A204.1 (cell line): ENCODE data around the gene HILPDA.

ENCODE experiments used
- FAIRE-seq: peaks from 2 replicates; lab custom pipeline; 2012; peaks lifted over from hg19 to GRCh38; lab: Jason Lieb, UNC

HILPDA gene, protein sequence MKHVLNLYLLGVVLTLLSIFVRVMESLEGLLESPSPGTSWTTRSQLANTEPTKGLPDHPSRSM

DNA sequence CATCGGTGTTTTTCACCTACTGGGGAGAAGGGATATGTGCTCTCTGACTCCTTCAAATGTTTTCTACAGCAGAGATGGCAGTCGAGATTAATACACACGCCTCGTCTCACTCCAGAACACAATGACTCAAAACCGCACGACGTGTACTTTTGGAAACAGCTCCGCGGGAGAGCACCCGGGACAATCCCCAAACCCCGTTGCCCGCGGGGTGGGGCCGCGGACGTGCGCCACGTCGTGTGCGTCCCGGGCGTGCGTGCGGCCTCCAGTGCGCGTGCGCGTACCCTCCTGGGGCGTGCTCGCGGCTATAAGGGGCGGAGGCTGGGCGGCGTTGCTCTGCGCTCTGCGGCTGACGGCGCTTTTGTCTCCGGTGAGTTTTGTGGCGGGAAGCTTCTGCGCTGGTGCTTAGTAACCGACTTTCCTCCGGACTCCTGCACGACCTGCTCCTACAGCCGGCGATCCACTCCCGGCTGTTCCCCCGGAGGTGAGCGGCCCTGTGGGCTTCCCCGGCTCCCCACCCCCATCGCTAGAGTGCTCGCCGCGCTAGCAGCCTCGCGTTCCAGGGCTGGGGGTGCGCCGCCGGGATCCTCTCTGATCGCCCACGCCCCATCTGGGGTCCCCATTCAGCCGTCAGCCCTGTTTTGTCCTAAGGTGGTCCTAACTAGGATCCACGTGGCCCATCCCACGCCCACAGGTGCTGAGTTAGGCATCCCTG is at the start of gene HILPDA:
Gene HILPDA, plus strand, starts transcription at position 336 of the 712 bp plus-strand sequence. CDS start 1,391 bp downstream, outside the sequence.
- FAIRE-seq = no peak

DNA sequence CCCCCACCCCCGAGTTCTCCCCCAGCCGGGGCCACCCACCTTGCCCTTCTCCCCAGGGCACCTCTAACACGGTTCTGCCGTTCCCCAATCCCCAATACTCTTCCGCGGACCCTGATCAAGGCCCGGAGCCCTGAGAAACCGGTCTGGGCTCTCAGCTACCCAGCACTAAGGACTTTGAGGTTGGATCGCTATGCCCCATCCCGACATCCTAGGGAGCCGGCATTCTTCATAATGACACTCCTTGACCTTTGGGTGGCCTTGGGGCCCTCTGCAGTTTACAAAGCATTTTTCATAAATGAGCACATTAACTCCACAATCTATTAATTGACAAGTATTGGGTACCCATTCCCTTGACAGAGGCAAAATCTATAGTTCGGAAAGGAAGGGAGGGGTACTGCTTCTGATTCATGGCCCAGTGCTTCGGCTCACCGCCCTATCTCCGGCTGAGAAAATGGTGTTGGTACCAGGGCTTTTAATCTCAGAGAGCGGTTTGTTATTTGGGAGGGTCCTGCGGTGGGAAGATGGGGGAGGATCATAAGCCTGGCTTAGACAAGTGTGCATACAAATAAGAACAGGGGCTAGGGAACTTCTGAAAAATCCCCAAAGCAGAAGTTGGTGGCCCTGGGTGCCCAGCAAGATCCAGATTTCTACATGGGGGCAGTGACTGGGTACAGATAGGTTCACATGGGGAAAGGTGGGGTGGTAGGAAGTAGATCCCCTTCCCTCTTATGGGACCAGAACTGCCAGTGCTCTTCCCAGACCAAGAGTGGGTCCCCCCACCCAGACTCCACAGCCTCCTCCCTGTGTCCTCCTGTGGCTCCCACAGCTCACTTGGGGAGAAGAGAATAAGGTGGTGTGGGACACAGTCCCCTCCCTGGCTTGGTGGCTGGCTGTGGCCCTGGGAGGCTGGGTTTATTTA is 49.1 kb upstream of the HILPDA start:
- FAIRE-seq = no peak

DNA sequence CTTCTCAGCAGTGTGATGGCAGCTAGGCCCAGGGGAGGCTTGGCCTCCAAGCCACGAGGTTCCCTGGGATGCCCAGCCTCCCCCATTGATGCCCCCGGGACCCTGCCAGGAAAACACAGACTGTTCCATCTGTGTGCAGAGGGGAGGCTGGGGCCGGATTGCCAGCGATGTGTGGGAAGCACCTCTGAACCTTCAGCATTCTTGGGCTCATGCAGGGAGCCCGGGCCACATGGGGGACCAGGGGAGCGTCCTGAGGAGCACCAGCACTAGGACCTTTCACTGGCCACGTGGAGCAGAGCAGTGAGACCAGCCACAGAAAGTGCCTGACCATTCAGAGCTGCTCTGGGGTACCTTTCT is 48.5 kb upstream of the HILPDA start:
- no peak for FAIRE-seq

DNA sequence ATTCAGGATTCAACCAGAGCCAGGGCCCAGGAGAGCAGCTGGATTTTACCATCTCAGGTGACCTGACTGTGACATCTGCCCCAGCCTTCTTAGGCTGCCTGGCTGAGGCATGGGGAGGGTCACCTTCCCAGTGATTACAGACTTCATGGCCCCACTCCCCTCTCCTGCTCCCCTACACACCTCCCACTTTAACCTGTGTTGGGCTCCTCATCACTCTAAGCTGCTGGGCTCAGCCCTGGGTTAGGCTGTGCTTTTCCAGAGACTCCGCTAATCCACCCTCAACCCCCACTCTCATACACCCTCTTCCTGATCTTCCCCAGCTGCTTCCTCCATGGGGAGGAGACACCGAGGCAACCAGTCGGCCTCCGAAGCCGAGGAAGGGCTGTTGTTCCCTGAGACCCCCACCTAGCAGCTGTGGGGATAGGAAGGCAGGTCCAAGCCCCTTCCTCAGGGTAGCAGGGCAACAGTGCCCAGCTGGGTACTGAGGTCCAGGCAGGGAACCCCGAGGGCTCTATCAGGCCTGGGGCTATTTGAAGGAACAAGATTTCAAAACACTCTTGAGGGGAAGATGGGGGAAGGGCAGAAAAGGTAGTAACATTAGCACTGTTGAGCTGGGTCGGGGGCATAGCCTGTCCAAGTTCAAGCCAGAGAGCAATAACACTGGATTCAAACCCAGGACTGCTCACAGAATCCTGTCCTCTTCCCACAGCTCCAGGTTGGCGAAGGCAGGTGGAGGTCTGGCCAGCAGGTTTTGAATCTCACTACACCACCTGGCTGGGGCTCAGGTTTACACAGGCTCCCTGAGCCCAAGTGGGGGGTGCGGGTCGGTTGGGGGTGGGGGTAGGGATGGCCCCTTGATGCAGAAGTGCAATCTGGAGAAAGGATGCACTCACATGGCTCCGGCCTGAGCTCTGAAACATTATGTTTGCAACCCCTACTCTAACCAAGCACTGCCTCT is 47.6 kb upstream of the HILPDA start:
- no peak for FAIRE-seq

DNA sequence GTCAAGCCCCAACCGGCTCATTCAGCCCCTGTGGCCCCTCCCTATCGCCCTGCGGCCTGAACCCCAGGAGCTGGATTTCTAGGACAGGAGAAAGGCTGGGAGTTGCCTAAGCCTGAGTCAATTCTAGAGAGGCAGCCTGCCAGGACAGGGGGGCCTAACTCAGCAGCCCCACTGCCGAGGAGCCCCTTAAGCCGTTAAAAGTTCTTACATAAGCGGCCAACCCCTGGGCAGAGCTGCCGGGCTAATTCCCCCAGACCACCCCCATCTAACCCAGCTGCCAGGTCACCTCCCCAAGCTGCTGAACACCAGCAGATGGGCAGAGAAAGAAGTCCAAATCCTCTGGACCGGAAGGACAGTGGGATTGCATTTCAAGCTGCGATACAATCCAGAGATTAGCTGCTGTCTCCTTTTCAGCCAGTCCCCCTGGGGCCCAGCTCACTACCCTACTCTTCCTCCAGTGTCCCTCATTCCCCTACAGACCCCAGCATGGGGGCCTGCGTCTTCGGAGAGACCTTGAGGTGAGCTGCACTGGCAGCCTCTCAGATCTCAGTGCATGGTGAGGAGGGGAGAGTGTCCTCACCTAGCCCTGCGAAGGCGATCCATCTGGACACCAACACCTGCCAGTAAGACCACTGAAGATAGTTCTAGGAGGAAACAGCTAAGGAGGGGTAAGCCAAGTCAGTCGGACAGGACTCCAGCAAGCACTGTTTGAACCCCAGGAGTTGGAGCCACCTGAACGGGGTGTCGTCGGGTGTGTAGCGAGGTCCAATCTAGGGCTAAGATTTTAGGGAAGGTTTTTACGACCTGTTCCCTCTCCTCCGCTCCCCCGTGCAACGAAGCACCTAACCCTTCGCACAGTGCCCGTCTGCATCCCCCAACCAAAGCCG is 46.7 kb upstream of the HILPDA start:
- no peak for FAIRE-seq

DNA sequence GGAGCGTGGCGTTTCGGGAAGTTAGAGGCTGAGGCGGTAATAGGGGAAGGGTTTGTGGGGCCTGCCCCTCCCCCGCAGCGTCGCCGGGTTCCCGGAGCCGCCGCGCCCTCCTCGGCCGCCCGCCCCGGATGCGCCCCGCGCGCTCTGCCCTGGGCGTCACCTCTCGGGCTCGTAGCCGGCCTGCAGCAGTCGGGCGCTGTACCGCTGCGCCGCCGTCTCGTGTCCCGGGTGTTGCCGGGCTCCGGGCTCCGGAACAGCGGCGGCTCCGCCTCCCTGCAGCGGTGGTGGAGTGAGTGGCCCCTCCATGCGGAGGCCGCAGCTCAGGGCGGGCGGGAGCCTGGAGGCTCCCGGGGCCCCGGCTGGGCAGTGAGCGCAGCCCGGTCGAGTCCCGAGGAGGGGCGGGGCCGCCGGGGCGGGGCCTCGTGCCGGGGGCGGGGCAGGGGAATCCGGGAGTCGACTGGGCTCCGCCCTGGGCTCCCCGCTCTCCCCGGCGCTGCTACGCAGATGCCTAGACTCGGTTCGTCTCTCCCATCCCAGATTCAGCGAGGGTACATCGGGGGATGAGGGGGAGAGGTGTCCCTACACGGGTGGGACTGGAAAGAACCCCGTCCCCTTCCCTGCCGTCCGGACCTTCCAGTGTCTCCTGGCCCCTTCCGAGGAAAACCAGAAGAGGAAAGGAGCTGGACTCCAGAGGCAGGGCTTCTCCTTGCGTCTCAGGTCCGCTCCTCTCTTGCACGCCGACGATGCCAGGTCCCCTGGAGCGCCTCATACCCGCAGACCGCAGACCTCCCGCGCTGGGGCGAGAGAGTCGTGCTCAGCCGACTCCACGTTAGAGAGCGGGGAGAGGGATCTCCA is 45.9 kb upstream of the HILPDA start, which contains the start of gene IMPDH1:
Gene IMPDH1, minus strand, starts transcription at position 387 of the 855 bp plus-strand sequence. Its CDS starts 81 bp downstream, at position 306.
- no peak for FAIRE-seq

DNA sequence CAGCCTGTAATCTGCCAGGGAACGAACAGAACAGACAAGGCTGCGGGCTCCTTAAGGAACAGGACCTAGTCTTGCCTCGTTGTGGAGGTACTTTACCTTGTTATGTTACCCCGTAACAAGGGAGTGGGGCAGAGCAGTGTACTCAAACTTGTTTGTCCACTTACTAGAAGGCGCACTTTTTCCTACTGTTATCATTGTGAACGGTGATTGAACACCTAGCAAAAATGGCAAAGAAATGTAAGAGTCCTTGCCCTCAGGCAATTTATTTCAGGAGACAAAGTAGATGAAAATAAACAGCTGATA is 45.3 kb upstream of the HILPDA start:
- FAIRE-seq = no peak

DNA sequence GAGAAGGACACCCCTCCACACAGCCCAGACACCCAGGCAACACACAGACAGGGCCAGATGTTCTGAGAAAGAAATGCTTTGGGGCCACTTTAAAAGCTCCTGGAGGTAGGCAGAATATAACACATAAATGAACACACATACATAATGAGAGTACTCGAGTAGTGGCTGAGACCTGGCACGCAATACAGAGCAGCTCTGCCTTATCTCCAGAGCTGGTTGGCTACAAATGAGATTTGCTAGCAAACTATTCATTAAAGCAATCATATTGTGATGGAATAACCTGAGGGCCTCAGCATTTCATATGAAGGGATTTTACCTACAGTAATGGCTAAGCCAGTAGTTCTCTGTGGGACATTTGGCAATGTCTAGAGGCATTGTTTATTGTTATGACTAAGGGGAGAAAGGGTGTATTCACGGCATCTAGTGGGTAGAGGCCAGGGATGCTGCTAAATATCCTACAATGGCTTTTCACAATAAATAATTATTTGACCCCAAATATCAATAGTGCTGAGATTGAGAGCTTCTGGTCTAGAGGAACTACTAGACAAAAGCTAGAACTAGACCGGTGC is 40.4 kb upstream of the HILPDA start:
- no peak for FAIRE-seq

DNA sequence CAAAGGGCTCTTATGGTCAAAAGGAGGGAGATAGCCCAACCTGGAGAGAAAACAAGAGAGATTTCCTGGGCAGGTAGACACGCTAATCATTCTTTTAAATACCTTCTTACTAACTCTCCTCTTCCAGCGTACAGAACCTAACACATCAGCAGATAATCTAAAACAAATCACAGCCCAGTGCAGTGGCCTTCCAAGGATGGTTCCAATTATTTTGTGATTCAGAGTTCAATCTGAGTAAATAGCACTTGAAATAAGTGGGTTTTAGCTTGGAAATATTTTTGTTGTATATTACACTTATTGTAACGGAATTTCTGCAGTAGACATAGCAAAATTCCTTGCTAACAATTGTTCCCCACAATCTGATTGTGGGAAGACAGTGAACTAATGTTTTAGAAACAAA is 38.6 kb upstream of the HILPDA start:
- FAIRE-seq = no peak

DNA sequence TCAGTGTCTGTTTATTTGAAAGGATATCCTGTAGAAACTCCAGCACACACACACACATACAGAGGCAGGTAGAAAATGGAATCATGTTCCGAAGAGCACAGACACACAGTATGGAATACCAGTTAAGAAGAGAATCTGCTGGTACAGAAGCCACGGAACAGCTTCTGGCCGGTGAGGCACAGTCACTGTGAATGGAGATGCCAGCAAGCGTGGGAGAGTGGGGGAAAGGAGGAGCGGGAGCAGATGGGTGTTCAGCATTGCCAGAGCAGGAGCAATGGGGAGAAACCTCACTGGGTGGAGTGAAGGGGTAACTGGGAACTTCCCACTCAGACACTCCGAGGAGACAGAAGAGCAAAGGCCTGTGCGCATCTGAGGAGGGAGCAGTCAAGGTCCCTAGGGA is 36.4 kb upstream of the HILPDA start:
- FAIRE-seq = no peak

DNA sequence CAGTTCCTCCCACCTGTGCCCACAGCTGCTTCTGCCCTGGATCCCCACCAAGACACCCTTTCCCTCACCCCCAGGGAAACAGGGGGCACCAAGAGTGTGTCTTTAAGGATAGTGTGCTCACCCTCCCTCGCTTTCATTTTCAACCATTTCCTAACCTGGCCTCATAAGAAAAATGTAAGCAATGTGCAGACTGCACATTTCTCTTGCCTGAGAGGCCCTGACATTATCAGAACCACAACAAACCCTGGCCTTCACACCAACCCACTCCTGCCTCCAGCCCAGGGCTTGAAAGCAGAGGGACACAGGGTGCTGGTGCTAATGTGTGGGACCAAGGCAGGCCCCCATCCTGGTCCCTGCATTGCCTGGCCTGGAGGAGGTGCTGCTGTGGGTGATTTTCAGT is 34.9 kb upstream of the HILPDA start:
- no peak for FAIRE-seq

DNA sequence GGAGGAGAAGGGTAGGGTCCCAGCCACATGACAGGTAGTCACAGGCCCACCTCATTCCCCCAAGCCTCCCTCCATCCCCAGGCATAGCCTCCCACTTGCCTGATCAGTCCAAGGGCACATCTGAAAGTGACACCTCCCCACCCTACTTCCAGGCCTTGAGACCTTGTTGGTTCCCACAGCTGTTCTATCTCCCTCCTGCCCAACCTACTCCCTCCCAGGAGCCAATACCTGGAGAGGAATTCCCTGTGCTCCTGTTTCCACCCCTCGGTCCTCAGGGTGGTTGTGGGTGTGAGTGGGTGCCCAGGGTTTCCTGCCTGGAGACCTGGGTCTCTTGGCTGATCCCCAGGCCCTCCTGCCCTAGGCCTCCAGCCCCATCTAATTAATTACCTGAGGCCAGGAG is 34.3 kb upstream of the HILPDA start:
- no peak for FAIRE-seq

DNA sequence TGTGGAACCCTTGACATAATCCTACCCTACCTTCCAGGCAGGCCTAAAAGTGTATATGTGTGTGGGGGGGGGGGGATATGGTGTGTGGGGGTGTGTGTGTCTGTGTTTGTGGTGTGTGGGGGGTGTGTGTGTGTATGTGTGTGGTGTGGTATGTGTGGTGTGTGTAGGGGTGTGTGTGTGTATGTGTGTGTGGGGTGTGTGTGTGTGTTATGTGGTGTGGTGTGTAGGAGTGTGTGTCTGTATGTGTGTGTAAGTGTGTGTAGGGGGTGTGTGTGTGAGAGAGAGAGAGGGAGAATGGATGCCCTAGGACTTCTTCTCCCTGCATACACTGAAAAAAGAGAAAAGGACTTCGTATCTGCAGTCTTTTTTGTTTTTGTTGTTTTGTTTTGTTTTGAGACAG is 33.6 kb upstream of the HILPDA start:
- FAIRE-seq = no peak

DNA sequence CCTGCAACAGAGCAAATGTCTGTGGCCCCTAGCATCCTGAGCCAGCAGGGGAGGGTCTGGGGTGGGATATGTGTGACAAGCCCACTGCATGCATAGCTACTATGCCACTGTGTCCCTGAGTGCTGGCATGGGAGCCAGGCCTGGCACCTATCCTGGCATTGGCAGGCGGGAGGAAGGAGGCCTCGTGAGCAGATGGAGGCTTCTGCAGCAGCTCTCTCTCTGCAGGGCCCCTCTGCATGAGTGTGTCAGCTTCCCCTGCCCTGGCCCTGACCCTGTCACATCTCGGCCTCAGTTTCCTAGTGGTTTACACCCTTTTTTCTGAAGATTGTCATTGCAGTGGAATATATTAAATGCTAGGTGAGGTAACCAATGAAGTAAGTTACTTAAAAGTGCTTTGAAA is 32.8 kb upstream of the HILPDA start:
- no peak for FAIRE-seq

DNA sequence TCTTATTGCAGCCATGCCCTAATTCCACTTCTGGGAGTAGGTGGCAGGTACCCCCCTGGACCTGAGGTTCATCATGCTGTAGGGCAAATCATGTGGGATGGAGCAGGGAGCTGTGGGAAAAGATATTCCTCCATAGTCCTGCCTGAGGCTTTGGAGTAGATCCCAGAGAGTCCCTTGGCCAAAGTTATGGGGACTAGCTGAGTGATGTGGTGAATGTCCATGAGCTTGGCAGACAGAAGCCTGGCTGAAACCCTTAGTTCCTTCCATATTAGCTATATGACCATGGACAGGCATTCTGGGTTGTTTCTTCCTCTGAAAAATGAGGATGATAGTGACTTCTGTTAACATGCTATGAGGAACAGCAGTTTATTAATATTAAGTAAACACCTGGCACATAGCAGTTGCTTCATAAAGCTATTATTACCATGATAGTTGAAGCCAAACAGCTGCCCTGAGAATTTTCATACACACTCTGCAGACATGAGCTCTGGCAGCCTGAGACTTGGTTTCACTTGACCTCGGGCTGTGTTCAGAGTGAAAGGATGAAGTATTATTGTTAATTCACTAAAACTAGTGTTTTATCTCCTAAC is 30.9 kb upstream of the HILPDA start:
- no peak for FAIRE-seq

DNA sequence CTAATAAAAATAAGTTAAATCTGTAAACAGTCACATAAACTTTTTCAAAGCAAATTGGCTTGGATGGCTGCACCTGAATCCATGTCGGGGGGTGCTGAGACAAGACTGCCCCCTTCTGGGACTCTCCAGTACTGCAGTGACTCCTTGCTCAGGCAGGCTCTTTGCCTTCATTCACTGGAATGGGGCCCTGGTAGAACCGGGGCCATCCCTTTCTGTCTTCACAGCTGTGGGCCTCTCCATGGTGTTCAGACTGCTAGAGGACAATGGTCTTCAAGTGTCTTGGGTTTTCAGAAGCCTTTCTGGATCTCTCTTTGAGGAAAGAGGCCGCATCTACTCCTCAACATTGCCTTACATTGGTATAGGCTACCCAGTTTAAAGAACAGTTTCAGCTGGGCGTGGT is 29.8 kb upstream of the HILPDA start:
- FAIRE-seq = no peak

DNA sequence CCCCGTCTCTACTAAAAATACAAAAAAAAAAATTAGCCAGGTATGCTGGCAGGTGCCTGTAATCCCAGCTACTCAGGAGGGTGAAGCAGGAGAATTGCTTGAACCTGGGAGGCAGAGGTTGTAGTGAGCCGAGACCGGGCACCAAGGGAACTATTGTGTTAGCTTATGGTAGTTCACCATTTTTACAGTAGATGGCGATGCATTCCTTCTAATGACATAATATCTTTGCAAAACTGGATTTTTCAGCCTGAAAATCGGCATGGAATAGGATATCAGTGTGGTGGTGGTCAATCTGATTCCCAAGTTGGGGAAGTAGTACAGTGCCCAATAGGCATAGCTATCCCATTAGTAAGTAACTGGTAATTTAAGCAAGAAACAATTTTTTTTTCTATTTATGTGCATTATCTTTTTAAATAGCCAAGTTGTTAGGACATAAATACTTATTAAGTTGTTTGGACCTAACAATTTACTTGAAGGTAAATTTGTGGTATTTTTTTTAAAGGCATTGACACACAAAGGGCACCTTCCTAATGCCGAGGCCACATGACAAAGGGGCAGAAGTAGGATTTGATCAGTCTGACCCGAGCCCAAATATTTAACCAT is 28.3 kb upstream of the HILPDA start:
- peak; percentile 3 for FAIRE-seq

DNA sequence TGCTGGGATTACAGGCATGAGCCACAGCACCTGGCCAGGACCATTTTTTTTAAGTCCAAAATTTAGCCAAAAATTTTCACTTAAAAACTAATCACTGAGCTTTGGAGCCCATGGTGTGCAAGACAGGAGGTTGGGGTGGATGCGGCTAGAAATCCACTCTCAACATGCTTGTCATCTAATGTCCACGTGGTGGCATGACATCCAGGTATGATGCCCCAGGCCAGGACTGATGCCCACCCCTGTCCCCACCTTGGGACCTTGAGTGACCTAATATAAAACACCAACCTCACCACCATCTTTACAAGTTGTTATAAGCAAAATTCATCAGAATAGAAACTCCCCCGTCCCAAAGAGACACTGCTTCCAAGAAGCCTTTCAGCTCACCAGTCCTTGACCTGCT is 25.5 kb upstream of the HILPDA start:
- no peak for FAIRE-seq

DNA sequence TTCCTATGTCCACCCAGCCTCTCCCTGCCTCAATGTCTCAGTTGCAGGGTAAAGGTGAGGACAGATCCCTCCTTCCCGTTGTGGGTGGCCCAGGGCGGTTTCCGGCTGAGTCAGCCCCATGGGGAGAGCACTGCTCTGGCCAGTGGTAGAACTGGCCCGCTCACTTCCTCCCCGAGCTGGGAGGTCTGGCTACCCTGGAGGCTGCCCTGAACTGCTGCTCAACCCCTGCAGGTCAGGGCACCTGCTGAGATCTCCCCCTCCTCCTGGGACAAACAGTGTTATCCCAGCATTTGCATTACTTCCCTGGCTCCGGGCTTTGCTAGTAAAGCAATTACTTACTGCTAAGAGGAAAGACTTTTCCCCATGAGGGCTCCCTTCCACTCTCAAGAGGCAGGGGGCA is 24.5 kb upstream of the HILPDA start:
- FAIRE-seq = no peak
